ENCODE measurements around the gene ARHGEF7. TPM values are rescaled to one million over a fixed set of nuclear protein-coding genes. Genes with fewer than 3 reads are reported as not detected.

The ARHGEF7 gene
- total and polyA plus RNA-seq, 8 donors = 11.6 to 126 (median 49.7) TPM

- Histone ChIP-seq H3K4me1 (no peaks in the 10 kb centered on the region), H3K27ac (no peak overlapping the region), H3K36me3 (peaks cover 12 to 58% (median 57%) of the 10 kb centered on the region in 4 donors), H3K4me3 (no peak overlapping the region), H3K27me3 (no peaks in the 10 kb centered on the region), H3K9me3 (no peaks in the 10 kb centered on the region)
- WGBS, 5 donors = 93 to 98% (median 95%) methylated on average over 3 of the region's 3 CpGs
- intact Hi-C loops (cut with DNase I; ENCODE audit: low total_unique reads) = no loop called here
- no peak for DNase-seq
- TF ChIP-seq, protein P1, sequence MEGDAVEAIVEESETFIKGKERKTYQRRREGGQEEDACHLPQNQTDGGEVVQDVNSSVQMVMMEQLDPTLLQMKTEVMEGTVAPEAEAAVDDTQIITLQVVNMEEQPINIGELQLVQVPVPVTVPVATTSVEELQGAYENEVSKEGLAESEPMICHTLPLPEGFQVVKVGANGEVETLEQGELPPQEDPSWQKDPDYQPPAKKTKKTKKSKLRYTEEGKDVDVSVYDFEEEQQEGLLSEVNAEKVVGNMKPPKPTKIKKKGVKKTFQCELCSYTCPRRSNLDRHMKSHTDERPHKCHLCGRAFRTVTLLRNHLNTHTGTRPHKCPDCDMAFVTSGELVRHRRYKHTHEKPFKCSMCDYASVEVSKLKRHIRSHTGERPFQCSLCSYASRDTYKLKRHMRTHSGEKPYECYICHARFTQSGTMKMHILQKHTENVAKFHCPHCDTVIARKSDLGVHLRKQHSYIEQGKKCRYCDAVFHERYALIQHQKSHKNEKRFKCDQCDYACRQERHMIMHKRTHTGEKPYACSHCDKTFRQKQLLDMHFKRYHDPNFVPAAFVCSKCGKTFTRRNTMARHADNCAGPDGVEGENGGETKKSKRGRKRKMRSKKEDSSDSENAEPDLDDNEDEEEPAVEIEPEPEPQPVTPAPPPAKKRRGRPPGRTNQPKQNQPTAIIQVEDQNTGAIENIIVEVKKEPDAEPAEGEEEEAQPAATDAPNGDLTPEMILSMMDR (IDR thresholded peaks at IDR 0.05) = no peak
- TF ChIP-seq EP300 (IDR thresholded peaks at IDR 0.05) (no peak), POLR2AphosphoS5 (IDR thresholded peaks at IDR 0.05) (no peak)
Measured at GRCh38 chr13:111263566-111263965, 148.5 kb downstream of the ARHGEF7 start.

- Histone ChIP-seq H3K27ac (no peak overlapping the region), H3K4me1 (peaks cover 0 to 3% (median 1%) of the 10 kb centered on the region in 4 donors), H3K4me3 (no peak overlapping the region), H3K9me3 (no peaks in the 10 kb centered on the region), H3K36me3 (peaks cover 22 to 63% (median 60%) of the 10 kb centered on the region in 4 donors), H3K27me3 (no peaks in the 10 kb centered on the region)
- 92 to 97% (median 96%) methylated on average over 14 of the region's 14 CpGs for WGBS, 5 donors
- TF ChIP-seq POLR2A (IDR thresholded peaks at IDR 0.05) = no peak
- intact Hi-C loops (cut with DNase I; ENCODE audit: low total_unique reads) = no loop called here
- no peak for DNase-seq
Measured at GRCh38 chr13:111265006-111265700, 150.0 kb downstream of the ARHGEF7 start.

- TF ChIP-seq POLR2AphosphoS5 (IDR thresholded peaks at IDR 0.05) (no peak), POLR2A (IDR thresholded peaks at IDR 0.05) (no peak), EP300 (IDR thresholded peaks at IDR 0.05) (no peak)
- TF ChIP-seq, protein P1 (IDR thresholded peaks at IDR 0.05) = no peak
- Histone ChIP-seq H3K27me3 (no peaks in the 10 kb centered on the region), H3K9me3 (no peaks in the 10 kb centered on the region), H3K4me1 (peaks cover 0 to 6% (median 3%) of the 10 kb centered on the region in 4 donors), H3K27ac (no peak overlapping the region), H3K4me3 (no peak overlapping the region), H3K36me3 (peaks cover 22 to 65% (median 62%) of the 10 kb centered on the region in 4 donors)
- no peak for DNase-seq
- intact Hi-C loops (cut with DNase I; ENCODE audit: low total_unique reads) = no loop called here
- 82 to 95% (median 90%) methylated on average over 7 of the region's 7 CpGs for WGBS, 5 donors
Measured at GRCh38 chr13:111265701-111266035, 150.6 kb downstream of the ARHGEF7 start.

- WGBS, 5 donors = 89 to 96% (median 95%) methylated on average over 5 of the region's 5 CpGs
- peaks cover 0 to 6% (median 3%) of the 10 kb centered on the region in 4 donors for H3K4me1 ChIP-seq
- no peak overlapping the region for H3K27ac ChIP-seq
- no peak for DNase-seq
- H3K27me3 ChIP-seq = no peaks in the 10 kb centered on the region
- H3K9me3 ChIP-seq = no peaks in the 10 kb centered on the region
- H3K4me3 ChIP-seq = no peak overlapping the region
- H3K36me3 ChIP-seq = peaks cover 22 to 76% (median 72%) of the 10 kb centered on the region in 4 donors
- intact Hi-C loops (cut with DNase I; ENCODE audit: low total_unique reads) = no loop called here
- TF ChIP-seq EP300 (IDR thresholded peaks at IDR 0.05) = no peak
- TF ChIP-seq, protein P1 (IDR thresholded peaks at IDR 0.05) = no peak
- no peak for TF ChIP-seq POLR2A (IDR thresholded peaks at IDR 0.05)
- TF ChIP-seq POLR2AphosphoS5 (IDR thresholded peaks at IDR 0.05) = no peak
Measured at GRCh38 chr13:111267205-111267604, 152.1 kb downstream of the ARHGEF7 start.

DNA sequence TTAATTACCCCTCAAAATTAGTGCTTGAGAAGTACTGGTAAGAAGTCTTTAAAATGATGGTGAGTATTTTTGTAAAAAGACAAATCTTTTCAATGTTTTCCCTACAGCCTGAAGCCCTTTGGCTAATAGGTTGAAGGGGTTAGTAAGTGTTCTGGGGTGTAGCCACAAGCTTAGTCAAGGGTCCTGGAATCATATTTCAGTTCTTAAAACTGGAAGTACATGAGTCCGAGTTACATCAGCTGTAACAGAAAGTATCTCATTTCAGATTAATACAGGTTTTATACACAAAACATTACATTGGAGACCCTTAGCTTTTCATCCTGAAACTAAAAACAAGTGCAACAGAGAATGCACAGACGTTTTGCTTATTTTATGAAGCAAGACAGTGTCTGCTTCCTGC is 152.7 kb downstream of the ARHGEF7 start:
- no peaks in the 10 kb centered on the region for H3K27me3 ChIP-seq
- DNase-seq = no peak
- TF ChIP-seq EP300 (IDR thresholded peaks at IDR 0.05) (no peak), POLR2A (IDR thresholded peaks at IDR 0.05) (no peak), POLR2AphosphoS5 (IDR thresholded peaks at IDR 0.05) (no peak)
- TF ChIP-seq, protein P1 (IDR thresholded peaks at IDR 0.05) = no peak
- H3K9me3 ChIP-seq = no peaks in the 10 kb centered on the region
- WGBS, 5 donors = 47 to 72% (median 55%) methylated on average over 2 of the region's 2 CpGs
- no peak overlapping the region for H3K27ac ChIP-seq
- no peak overlapping the region for H3K4me3 ChIP-seq
- peaks cover 22 to 77% (median 71%) of the 10 kb centered on the region in 4 donors for H3K36me3 ChIP-seq
- intact Hi-C loops (cut with DNase I; ENCODE audit: low total_unique reads) = no loop called here
- peaks cover 0 to 11% (median 3%) of the 10 kb centered on the region in 4 donors for H3K4me1 ChIP-seq

Data from stomach (tissue), 9 donors.